Endometrium (tissue), 2 donors: ENCODE measurements around the gene ZNF526.
A peak's percentile ranks its signal among the peaks of the same experiment; 100 is the strongest.

Experiments used
- FAIRE-seq: peaks from 2 replicates; lab custom pipeline; 2012; peaks lifted over from hg19 to GRCh38; lab: Jason Lieb, UNC
- donor health status: control.
- donor health status: control.

The ZNF526 gene

GRCh38 chr19:42196011-42197001, 23.8 kb upstream of the ZNF526 start:
- no peak for FAIRE-seq

DNA sequence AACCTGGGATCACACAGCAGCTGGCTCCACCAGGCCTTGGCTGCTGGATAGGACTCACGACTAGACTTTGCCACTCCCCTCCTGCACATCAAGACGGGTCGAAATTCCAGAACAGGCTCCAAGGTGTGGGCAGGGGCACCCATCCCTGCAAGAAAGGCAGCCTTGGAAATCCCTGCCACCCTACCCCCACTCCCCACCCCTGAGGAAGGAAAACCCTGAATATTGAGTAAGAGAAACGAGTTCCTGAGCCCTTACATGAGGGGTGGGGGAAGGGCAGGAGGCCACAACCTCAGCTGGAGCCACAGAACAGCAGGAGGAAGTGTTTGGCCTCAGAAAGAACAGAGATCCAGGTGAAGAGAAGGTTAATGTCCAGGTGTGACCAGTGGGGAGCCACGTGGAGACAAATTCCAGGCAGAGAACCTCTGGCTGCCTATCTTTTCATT, 22.7 kb upstream of the ZNF526 start:
- no peak for FAIRE-seq

DNA sequence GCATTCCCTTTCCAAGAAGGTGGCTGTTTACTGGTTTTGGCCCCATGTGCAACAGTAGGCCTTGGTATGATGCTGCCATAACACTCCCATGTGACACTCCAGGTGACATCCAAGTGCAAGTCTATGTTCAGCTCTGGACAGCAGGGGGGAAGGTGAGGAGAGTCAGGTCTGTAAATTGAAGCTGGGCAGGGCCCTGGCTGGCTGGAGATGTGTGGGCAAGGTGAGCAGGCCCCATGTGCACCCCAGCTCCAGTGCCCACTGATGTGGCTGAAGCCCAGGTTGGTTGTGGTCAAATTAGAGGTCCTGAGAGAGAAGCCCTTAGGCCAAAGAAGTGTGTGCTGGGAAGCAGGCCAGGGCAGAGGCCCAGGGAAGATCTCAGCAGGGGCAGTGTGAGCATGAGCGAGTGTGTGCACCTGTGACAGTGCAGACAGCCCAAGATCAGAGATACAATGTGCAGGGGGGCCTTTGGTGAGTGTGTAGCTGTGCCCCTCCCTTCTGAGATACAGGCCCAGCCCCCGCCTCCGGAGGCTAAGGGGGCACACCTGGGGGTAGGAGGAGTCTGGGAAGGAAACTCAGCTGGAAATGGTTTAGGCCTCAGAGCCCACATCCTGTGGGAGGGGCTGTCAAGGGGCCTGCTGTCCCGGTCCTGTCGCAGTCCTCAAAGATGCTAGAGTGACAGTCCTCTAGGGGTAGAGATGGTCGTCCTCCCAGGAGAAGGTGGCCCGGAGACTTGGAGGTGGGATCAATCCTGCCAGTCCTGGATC, 21.3 kb upstream of the ZNF526 start:
- FAIRE-seq, result no peak

- no peak for FAIRE-seq
Measured at GRCh38 chr19:42199440-42200115, 20.5 kb upstream of the ZNF526 start.

DNA sequence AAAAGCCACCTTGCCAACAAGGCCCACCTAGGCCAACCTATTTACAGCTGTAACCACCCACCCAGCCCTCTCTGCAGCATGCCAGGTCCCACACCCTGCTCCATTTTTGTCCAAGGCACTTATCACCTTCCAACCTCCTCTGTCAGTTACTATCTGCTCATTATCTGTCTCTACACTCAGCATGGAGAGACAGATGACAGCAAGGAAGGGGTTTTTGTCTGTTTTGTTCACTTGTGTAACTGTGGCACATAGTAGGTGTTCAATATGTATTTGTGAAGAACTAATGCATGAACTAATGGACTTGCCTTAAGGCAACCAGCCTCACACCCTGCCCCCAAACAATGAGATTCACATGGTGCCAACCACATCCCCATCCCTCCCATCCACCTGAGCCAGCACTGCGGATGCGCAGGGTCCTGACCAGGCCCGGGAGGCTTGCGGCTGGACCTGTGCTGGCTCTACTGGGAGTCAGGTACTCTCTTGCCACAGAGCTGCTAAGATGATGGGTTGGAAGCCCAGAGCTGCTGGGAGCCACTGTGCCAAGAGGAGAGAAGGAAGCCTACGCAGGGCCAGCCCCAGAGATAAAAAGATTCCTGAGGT, 19.9 kb upstream of the ZNF526 start:
- FAIRE-seq, result no peak

DNA sequence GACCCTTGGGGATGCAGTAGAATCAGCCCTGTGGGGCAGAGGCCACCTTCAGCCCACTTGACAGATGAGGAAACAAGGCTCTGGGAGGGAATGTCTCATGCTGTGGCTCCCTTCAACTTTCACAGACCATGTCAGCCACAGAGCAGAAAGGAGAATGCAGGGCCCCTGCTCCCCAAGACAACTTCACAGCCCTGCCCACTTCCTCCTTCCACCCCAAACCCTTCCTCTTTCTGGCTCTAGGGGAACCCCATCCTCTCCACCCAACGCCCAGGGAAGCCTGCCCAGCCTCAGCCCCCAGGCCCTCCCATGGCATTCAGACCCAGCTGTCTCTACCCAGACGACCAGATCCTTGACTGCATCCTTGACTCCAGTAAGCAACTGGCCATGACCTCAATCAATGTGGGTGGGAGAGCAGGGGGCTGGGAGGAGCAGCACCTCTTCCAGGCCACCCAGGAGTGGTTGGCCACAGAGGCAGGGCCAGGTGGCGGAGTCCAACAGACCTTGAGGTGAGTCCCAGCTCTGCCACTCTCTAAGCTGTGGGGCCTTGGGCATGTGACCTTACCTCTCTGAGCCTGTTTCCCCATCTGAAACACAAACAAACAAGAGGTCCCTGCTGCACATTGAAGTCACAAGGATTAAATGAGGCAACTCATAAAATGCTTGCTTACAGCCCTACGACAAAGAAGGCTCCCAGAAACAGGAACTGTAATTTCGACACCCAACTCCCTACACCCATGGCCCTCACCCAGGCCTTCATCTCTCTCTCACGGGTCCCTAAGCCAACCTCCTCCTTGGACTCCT, 18.4 kb upstream of the ZNF526 start:
- no peak for FAIRE-seq

- FAIRE-seq, result no peak
Measured at GRCh38 chr19:42202290-42202880, 17.7 kb upstream of the ZNF526 start.

DNA sequence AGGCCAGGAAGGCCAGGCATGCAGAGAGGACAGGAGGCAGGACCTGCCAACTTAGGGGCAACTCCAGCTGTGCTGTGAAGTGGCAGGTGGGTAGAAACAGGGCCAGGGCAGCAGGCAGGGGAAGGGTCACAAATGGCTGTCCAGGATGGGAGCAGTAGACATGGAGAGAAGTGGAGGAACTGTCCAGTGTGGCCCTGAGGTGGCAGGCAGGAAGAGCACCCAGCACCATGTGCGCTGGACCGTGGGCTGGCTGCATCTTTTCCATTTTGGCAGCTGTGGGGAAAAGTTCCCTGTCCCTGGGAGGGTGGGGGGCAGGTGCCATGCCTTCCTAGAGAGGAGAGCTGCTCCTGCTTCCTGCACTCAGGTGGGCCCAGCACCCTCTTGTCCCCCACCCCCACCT, 16.4 kb upstream of the ZNF526 start:
- FAIRE-seq, result no peak

DNA sequence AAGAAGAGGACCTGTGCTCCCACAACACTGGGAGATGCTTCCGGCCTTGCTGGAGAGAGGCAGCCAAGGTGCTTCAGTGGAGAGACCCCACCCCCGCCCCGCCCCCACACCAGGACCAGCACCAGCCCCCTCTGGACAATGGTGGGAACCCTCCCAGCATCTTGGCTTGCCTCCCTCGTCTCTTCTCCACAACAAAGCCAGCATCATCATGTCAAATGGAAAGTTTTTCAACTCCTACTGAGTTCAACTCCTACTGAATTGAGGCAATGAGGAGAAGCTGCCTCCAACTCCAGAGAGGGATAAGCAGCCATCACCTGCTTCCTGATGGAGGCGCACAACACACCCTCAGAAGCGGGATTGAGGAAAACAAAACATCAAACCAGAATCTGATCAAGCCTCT, 15.4 kb upstream of the ZNF526 start:
- no peak for FAIRE-seq

GRCh38 chr19:42206871-42207755, 13.0 kb upstream of the ZNF526 start:
- FAIRE-seq, result no peak

- no peak for FAIRE-seq
Measured at GRCh38 chr19:42207767-42208271, 12.3 kb upstream of the ZNF526 start.

DNA sequence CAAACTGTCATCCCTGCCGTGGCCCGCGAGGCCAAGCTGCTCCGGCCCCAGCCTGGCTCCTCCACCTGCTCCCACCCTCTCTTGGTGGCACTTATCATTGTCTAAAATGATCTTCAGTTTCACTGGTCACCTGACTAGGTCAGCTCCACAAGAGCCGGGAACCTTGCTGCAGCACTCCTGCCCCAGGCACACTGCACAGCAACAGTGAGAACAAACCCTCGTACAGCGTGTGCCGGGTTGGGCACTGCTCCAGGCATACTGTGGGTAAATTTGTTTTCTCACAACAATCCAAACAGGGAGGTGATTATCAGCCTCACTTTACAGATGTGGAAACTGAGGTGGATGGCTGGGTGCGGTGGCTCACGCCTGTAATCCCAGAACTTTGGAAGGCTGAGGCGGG, 11.5 kb upstream of the ZNF526 start:
- no peak for FAIRE-seq

GRCh38 chr19:42212886-42213285, 7.2 kb upstream of the ZNF526 start:
- no peak for FAIRE-seq

- no peak for FAIRE-seq
Measured at GRCh38 chr19:42214810-42215485, 5.2 kb upstream of the ZNF526 start.

DNA sequence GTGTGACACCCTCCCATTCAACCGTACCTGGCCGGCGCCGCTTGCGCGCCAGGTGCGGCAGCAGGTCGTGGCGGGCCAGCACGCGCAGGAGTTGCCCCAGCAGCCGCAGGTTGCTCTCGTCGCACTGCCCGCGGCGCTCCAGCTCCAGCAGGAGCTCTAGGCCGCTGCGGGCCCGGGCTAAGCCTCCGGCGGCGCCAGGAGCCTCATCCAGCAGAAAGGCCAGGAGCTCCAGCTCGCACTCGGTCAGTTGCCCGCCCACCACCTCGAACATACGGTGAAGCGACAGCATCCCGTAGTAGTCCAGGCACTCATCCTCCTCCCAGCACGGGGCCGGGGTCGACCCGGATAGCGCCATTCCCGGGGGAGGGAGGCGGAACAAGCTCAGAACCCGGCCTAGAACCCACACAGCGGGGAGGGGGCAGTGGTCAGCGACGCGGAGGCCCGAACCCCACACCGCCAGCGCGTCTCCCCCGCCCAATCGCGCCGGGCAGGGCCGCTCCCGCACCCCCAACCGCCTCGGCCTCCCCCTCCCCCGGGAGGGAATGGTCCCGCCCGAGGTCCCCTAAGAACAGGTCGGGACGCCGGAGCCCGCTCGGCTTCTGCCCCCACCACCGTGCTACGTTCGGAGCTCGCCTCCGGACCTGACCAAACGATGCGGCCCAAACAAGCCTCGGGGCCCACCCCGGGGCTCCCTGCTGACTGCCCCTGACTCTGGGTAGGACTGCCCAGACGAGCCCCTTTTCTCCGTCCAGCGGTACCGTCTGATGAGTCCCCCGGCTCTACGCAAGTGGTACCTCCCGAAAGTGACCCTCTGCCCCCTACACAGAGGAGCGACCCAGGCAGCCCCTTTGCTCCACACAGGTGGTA, 3.2 kb upstream of the ZNF526 start:
- no peak for FAIRE-seq

GRCh38 chr19:42217520-42218437, 2.3 kb upstream of the ZNF526 start, which contains the start of gene DEDD2:
Gene DEDD2 (minus strand): TSS chr19:42217677. CDS start chr19:42217007, 670 bp downstream.
- FAIRE-seq, result peak; percentile 79

GRCh38 chr19:42220751-42221097, 612 bp downstream of the ZNF526 start:
- no peak for FAIRE-seq
